ENCODE measurements around the gene GAMT. TPM values are rescaled to one million over a fixed set of nuclear protein-coding genes. Genes with fewer than 3 reads are reported as not detected.

The GAMT gene
- total and polyA plus RNA-seq, 2 of the 13 experiments (the other 11 are each of a cell fraction or from before 2014, with no cell fraction given): 115 to 124 TPM

- no peak for TF ChIP-seq ARNT2 (CRISPR knock-in tag; IDR thresholded peaks at IDR 0.05; ENCODE audit: low read depth)
- TF ChIP-seq EED (CRISPR knock-in tag; IDR thresholded peaks at IDR 0.05): no peak
- TF ChIP-seq UBTF (CRISPR knock-in tag; IDR thresholded peaks at IDR 0.05): peak; percentile 80
- peak; percentile 53; the same call in 1 of the 2 replicates for TF ChIP-seq ZBTB14 (CRISPR knock-in tag; IDR thresholded peaks at IDR 0.05)
- TF ChIP-seq SALL1 (CRISPR knock-in tag; IDR thresholded peaks at IDR 0.05): no peak; the same call in 1 of the 2 replicates
- no peak for TF ChIP-seq ZNF503 (CRISPR knock-in tag; IDR thresholded peaks at IDR 0.05)
- peak; percentile 68 for TF ChIP-seq MAX (IDR thresholded peaks at IDR 0.05)
- no peak for TF ChIP-seq U2AF1 (optimal IDR thresholded peaks at IDR 0.05; ENCODE audit: low read depth, low read length)
- TF ChIP-seq HNRNPLL (IDR thresholded peaks at IDR 0.05; ENCODE audit: low read depth, low read length, poor library complexity, severe bottlenecking): peak; percentile 65
- no peak for TF ChIP-seq ZNF24 (IDR thresholded peaks at IDR 0.05)
- TF ChIP-seq SNAI1 (CRISPR knock-in tag; IDR thresholded peaks at IDR 0.05; ENCODE audit: borderline replicate concordance): no peak; the same call in 1 of the 2 replicates
- TF ChIP-seq ZBTB8A (CRISPR knock-in tag; IDR thresholded peaks at IDR 0.05; ENCODE audit: borderline replicate concordance, low read depth): no peak
- TF ChIP-seq CSRNP2 (CRISPR knock-in tag; conservative IDR thresholded peaks at IDR 0.05; ENCODE audit: low read depth): no peak
- TF ChIP-seq ZNF710 (CRISPR knock-in tag; IDR thresholded peaks at IDR 0.05; ENCODE audit: borderline replicate concordance): no peak
- TF ChIP-seq MXD4 (CRISPR knock-in tag; IDR thresholded peaks at IDR 0.05): 0 out of 2 replicates have a peak, but pooled peaks have one; percentile 42
- TF ChIP-seq MTF2 (CRISPR knock-in tag; IDR thresholded peaks at IDR 0.05; ENCODE audit: borderline replicate concordance): no peak
- TF ChIP-seq TBX2 (CRISPR knock-in tag; IDR thresholded peaks at IDR 0.05; ENCODE audit: borderline replicate concordance): no peak
Observed at GRCh38 chr19:1408300-1409203, 7.2 kb upstream of the GAMT start (continued).

All from HepG2 (cell line).